Measurements from ENCODE around the gene GPR55. TPM values are rescaled to one million over a fixed set of nuclear protein-coding genes. Genes with fewer than 3 reads are reported as not detected.

Gene GPR55
- total RNA-seq, 1 donor from 2014 or later, result not detected

DNA sequence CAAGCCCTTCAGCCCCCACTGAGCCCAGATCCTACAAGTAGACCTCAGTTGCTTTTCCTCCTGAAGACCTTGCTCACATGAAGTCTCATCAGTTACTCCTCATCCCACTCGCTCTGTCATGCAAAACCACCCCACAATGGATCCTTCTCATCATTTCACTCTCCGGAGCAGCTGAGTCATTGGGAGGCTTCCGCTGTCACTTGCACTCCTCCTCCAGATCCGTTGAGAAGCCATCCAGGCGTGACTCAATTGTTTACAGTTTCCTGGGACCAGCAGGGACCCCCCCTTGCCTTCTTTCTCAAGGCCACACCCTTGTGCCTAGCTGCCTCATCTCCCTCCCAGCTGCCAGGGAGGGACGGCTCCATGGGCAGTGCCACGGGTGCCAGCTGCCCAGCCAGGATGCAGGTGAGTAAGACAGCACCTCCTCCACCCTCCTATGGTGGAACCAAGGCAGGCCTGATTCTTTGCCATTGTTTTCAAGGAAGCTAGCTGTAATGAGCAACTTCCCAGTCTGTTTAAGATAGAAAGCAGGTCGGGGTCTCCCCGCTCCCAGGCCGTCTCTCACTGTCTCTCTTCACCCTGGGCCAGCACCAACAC lies 16.3 kb downstream of the GPR55 start:
- Mint-ChIP-seq H3K27me3 (ENCODE audit: low read depth, unreplicated experiment) (peaks cover 45% of the 10 kb centered on the region), H3K36me3 (ENCODE audit: low read depth, unreplicated experiment) (no peaks in the 10 kb centered on the region), H3K4me3 (ENCODE audit: unreplicated experiment) (no peak overlapping the region), H3K4me1 (ENCODE audit: low read depth, unreplicated experiment) (peaks cover 3% of the 10 kb centered on the region), H3K27ac (ENCODE audit: unreplicated experiment) (no peak overlapping the region), H3K9me3 (ENCODE audit: unreplicated experiment) (peaks cover 2% of the 10 kb centered on the region)
- Histone ChIP-seq H3K4me3 (ENCODE audit: insufficient read depth, low read depth, low read length) (no peak overlapping the region), H3K79me2 (ENCODE audit: insufficient read depth, low read length) (no peaks in the 10 kb centered on the region), H3K27me3 (ENCODE audit: insufficient read depth, low read length) (no peaks in the 10 kb centered on the region), H2AFZ (ENCODE audit: low read depth, low read length) (peak overlapping the region; percentile 69), H3K4me2 (ENCODE audit: low read length) (peak overlapping the region; percentile 65), H3K4me1 (ENCODE audit: insufficient read depth, low read length) (peaks cover 17% of the 10 kb centered on the region), H3K36me3 (ENCODE audit: insufficient read depth, low read length) (no peaks in the 10 kb centered on the region), H3K9me3 (ENCODE audit: insufficient read depth, low read depth, low read length) (no peaks in the 10 kb centered on the region), H3K9ac (ENCODE audit: low read length) (no peak overlapping the region), H3K27ac (ENCODE audit: low read depth, low read length) (no peak overlapping the region), H4K20me1 (ENCODE audit: insufficient read depth, low read length) (no peaks in the 10 kb centered on the region)
- FAIRE-seq, result no peak
- TF ChIP-seq EZH2 (IDR thresholded peaks at IDR 0.05; ENCODE audit: insufficient read depth, low read length), result no peak
- TF ChIP-seq, protein P1, sequence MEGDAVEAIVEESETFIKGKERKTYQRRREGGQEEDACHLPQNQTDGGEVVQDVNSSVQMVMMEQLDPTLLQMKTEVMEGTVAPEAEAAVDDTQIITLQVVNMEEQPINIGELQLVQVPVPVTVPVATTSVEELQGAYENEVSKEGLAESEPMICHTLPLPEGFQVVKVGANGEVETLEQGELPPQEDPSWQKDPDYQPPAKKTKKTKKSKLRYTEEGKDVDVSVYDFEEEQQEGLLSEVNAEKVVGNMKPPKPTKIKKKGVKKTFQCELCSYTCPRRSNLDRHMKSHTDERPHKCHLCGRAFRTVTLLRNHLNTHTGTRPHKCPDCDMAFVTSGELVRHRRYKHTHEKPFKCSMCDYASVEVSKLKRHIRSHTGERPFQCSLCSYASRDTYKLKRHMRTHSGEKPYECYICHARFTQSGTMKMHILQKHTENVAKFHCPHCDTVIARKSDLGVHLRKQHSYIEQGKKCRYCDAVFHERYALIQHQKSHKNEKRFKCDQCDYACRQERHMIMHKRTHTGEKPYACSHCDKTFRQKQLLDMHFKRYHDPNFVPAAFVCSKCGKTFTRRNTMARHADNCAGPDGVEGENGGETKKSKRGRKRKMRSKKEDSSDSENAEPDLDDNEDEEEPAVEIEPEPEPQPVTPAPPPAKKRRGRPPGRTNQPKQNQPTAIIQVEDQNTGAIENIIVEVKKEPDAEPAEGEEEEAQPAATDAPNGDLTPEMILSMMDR (IDR thresholded peaks at IDR 0.05; ENCODE audit: insufficient read depth, low read depth, low read length), result no peak
- DNase-seq (ENCODE audit: low read depth), result peak; percentile 69

DNA sequence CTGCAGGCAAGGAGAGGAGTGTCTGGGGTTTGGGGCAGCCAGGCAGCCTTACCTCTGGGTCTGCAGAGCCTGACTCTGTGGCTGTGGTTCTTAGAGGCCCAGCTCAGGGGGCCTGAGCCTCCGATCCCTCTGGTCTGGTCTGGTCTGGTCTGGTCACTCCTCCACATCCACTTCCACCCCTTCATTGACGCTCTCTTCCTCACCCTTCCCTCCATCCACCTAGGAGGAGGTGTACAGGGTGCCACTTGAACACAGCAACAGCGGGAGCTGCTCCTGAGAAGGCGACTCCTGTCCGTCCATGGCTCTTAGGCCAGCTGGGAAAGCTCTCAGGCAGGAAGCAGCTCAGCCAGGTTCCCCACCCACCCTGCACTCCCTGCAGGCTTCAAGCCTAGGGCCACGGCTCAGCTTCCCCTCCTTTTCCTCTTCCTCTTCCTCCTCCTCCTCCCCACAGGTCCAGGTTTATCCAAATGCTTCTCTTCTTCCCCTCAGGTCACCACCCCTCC lies 16.9 kb downstream of the GPR55 start:
- Histone ChIP-seq H3K9ac (ENCODE audit: low read length) (no peak overlapping the region), H2AFZ (ENCODE audit: low read depth, low read length) (peak overlapping the region; percentile 69), H3K36me3 (ENCODE audit: insufficient read depth, low read length) (no peaks in the 10 kb centered on the region), H3K9me3 (ENCODE audit: insufficient read depth, low read depth, low read length) (no peaks in the 10 kb centered on the region), H3K4me1 (ENCODE audit: insufficient read depth, low read length) (peaks cover 17% of the 10 kb centered on the region), H3K27me3 (ENCODE audit: insufficient read depth, low read length) (no peaks in the 10 kb centered on the region), H3K27ac (ENCODE audit: low read depth, low read length) (no peak overlapping the region), H3K4me2 (ENCODE audit: low read length) (peak overlapping the region; percentile 65), H4K20me1 (ENCODE audit: insufficient read depth, low read length) (no peaks in the 10 kb centered on the region), H3K4me3 (ENCODE audit: insufficient read depth, low read depth, low read length) (no peak overlapping the region), H3K79me2 (ENCODE audit: insufficient read depth, low read length) (no peaks in the 10 kb centered on the region)
- FAIRE-seq (no peak), DNase-seq (ENCODE audit: low read depth) (no peak)
- Mint-ChIP-seq H3K4me3 (ENCODE audit: unreplicated experiment) (no peak overlapping the region), H3K27me3 (ENCODE audit: low read depth, unreplicated experiment) (peaks cover 47% of the 10 kb centered on the region), H3K27ac (ENCODE audit: unreplicated experiment) (no peak overlapping the region), H3K9me3 (ENCODE audit: unreplicated experiment) (peaks cover 2% of the 10 kb centered on the region), H3K4me1 (ENCODE audit: low read depth, unreplicated experiment) (peaks cover 3% of the 10 kb centered on the region), H3K36me3 (ENCODE audit: low read depth, unreplicated experiment) (no peaks in the 10 kb centered on the region)
- TF ChIP-seq, protein P1 (IDR thresholded peaks at IDR 0.05; ENCODE audit: insufficient read depth, low read depth, low read length), result no peak
- TF ChIP-seq EZH2 (IDR thresholded peaks at IDR 0.05; ENCODE audit: insufficient read depth, low read length), result no peak

All from astrocyte (in vitro differentiated cells and primary cell).